IPS-18c (cell line): ENCODE data around the gene WDR4.
"Not testable (repeated sequence)": the region's sequence is repeated elsewhere in the genome, so short reads cannot be mapped to it uniquely, and the experiment has no call there.

Experiments
- H3K4me3 ChIP-seq: 2 replicates; pipeline ENCODE4 v1.7.0; 2013; ENCODE audit warnings: low read depth, mild to moderate bottlenecking, low read length, moderate library complexity; ENCODE audit not compliant: insufficient read depth
- H3K9me3 ChIP-seq: one replicate; pipeline ENCODE4 v1.6.1; 2013; ENCODE audit warnings: mild to moderate bottlenecking, low read length, moderate library complexity; ENCODE audit not compliant: control insufficient read depth, insufficient read depth

Gene WDR4

DNA sequence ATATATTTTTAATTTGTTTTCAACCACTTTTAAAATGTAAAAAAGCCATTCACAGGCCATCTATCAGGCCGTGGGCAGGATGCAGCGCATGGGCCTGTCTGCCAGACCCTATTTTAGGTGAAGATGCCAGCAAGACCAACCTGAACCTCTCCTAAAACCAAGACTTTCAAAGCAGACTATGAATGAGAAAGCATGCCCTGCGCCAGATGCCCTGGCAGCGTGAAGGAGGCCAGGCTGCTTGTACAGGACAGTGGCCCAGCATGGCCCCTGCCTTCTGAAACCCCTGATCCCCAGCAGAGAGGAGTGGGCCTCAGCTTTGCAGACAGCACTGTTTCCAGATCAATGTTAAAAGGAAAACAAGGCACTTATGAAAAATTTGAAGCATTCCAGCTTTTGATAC lies 31.6 kb downstream of the WDR4 start:
- H3K4me3 ChIP-seq, result no peak overlapping the region
- no peaks in the 10 kb centered on the region for H3K9me3 ChIP-seq

- Histone ChIP-seq H3K9me3 (no peaks in the 10 kb centered on the region), H3K4me3 (no peak overlapping the region)
Observed at GRCh38 chr21:42847051-42847707, 32.2 kb downstream of the WDR4 start.

DNA sequence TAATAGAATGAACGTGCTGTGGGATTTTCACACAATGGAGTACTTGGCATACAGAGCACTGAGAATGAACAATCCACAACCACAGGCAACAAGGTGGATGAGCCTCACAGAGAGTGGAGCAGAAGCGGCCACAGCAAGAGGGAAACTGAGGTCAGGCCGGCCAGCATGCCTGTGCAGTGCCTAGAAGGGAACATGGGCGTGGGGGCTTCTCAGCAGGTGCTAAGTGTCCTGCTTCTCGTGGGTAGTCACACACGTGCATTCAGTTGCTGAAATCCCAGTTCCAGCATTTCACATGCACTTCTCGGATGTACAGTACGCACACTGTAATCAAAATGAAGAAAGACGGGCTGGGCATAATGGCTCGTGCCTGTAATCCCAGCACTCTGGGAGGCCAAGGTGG lies 33.1 kb downstream of the WDR4 start:
- H3K9me3 ChIP-seq, result no peaks in the 10 kb centered on the region
- no peak overlapping the region for H3K4me3 ChIP-seq

DNA sequence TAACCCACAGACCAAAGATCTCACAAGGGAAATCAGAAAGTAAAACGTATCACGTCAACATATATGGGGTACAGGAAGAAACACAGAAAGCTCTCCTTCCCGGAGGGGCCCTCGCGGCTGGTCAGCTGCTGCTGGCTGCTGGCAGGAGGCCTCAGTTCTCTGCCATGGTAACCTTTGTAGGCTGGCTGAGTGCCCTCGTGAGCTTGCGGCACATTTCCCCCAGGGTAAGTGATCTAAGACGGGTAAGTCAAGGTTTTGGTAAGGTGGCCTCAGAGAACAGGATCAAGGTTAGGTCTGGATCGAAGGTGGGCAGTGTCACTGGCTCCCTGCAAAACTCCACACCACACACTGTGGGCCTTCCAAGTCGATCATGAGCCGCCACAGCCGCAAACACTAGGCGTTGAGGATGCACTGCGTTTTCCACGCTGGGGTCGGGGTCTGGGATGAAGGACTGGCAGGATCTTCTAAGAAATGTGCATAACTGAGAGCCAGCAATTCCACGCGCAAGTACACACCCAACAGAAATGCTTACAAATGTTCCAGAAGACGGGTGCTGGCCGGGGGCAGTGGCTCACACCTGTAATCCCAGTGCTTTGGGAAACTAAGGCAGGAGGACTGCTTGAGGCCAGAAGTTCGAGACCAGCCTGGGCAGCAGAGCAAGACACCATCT lies 33.9 kb downstream of the WDR4 start:
- Histone ChIP-seq H3K4me3 (no peak overlapping the region), H3K9me3 (no peaks in the 10 kb centered on the region)

- Histone ChIP-seq H3K4me3 (no peak overlapping the region), H3K9me3 (no peaks in the 10 kb centered on the region)
Observed at GRCh38 chr21:42844411-42845113, 34.8 kb downstream of the WDR4 start.

GRCh38 chr21:42843056-42843455 lies 36.3 kb downstream of the WDR4 start:
- H3K4me3 ChIP-seq, result no peak overlapping the region
- H3K9me3 ChIP-seq, result no peaks in the 10 kb centered on the region

DNA sequence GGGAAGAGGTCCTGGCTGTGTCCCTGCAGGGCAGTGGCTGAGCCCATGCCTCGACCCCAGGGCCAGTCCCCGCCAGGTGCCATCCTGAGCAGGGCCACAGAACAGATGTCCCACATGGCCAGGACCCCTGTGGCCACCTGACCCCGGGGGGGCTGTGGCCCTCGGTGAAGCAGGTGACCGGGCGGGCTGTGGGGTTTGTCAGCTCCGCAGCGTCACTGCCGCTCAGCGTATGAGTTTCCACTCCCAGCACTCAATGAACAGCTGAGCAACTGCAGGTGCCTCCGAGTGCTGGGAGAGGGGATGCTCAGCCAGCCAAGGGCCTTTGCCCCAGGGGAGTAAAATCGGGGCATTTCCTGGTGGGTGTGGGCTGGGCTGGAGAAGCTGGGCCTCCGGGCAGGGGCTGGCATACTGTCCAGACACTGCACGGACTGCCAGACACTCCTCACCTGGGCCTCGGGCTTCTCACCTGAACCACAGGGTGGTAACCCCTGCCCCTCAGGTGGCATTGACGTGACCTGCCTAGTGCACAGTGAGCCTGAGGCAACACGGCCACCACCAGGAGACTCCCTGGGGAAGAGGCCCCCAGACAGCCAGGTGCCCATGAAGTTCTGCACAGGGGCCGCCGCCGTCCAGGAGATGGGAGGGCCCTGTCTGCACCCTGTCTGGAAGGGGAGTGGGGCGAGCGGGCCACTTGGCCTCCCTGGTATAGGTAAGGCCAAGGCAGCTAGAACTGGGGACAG lies 37.3 kb downstream of the WDR4 start:
- not testable (repeated sequence) for H3K4me3 ChIP-seq, H3K9me3 ChIP-seq

GRCh38 chr21:42841156-42841915 lies 38.0 kb downstream of the WDR4 start:
- H3K4me3 ChIP-seq, result no peak overlapping the region
- no peaks in the 10 kb centered on the region for H3K9me3 ChIP-seq

DNA sequence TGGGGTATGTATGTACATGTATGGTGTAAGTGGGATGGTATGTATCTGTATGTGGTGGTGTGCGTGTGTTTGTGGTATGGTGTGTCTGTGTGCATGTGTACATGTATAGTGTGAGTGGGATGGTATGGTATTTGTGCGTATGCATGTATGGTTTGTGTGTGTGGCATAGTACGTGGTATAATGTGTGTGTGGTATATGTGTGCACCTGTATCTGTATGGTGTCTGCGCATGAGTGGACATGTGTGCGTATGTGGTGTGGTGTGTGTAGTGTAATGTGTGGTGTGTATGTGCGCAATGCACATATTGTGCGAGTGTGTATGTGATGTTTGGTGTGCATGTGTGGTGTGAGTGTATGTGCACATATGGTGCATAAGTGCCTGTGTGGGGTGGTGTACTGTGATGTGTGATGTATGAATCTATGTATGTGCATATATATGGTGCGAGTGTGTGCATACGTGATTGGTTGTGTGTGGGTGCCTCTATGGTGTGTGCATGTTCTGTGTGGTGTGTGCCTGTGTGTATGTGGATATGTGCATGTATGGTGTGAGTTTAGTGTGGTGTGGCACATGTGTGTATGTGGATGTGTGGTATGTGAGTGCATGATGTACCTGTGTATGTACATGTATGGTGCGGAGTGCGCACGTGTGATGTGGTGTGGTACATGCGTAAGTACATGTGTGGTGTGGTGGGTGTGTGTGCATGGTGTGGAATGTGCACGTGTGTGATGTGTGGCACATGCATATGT lies 38.8 kb downstream of the WDR4 start:
- Histone ChIP-seq H3K9me3 (no peaks in the 10 kb centered on the region), H3K4me3 (no peak overlapping the region)

DNA sequence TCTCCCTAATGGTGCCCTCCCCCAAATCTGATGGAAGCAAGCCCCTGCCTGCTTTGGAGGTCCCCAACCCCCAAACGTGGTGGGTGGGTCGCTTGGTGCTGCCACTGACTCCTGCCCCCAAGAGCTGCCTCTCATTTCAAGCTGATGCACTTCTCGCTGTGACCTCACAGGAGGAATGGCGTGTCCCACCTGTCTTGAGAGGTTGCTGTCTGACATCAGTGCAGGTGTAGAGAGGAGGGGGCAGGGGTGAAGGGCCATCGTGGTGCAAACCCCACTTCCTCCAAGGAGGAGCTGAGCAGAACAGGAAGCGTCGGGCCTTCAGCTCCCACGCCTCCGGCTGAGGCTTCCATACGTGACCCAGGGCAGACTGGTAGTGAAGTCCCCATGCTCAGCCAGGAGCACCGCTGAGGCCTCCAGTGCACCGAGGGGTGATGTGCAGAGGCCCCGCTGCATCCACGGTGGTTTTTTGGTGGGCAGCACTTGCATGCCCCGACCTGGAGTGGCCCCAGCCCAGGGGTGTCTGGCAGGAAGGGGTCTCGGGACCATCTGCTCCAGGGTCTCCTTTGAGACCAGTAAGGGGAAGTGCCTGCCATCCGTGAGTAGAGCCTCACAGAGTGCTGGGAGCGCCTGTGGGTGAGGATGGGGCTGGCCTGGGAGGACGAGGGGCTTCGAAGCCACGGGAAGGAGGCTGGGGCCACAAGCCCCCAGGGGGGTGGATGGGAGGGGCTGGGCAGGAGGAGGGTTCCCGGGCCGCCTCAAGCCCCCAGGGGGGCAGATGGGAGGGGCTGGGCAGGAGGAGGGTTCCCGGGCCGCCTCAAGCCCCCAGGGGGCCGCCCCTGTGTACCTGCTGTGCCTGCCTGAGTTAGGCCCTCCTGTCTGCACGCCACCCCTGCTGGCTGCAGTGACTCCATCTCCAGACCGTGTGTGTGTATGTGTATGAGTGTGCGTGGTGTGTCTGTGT lies 39.8 kb downstream of the WDR4 start:
- Histone ChIP-seq H3K4me3 (no peak overlapping the region), H3K9me3 (no peaks in the 10 kb centered on the region)

DNA sequence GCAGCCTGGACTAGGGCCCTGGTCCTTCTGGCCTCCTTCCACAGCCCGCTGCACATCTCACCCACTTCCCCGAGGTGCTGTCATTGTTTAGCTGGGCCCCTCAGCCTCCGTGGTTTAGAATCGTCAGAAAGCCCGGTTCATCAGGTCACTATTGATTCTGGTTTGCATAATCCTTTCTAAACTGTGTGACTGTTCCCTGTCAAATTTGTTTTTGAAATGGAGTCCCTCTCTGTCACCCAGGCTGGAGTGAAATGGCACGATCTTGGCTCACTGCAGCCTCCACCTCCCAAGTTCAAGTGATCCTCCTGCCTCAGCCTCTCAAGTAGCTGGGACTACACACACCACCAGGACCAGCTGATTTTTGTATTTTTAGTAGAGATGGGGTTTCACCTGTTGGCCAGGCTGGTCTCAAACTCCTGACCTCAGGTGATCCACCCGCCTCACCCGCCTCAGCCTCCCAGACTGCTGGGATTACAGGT lies 41.1 kb downstream of the WDR4 start:
- not testable (repeated sequence) for H3K9me3 ChIP-seq, H3K4me3 ChIP-seq

DNA sequence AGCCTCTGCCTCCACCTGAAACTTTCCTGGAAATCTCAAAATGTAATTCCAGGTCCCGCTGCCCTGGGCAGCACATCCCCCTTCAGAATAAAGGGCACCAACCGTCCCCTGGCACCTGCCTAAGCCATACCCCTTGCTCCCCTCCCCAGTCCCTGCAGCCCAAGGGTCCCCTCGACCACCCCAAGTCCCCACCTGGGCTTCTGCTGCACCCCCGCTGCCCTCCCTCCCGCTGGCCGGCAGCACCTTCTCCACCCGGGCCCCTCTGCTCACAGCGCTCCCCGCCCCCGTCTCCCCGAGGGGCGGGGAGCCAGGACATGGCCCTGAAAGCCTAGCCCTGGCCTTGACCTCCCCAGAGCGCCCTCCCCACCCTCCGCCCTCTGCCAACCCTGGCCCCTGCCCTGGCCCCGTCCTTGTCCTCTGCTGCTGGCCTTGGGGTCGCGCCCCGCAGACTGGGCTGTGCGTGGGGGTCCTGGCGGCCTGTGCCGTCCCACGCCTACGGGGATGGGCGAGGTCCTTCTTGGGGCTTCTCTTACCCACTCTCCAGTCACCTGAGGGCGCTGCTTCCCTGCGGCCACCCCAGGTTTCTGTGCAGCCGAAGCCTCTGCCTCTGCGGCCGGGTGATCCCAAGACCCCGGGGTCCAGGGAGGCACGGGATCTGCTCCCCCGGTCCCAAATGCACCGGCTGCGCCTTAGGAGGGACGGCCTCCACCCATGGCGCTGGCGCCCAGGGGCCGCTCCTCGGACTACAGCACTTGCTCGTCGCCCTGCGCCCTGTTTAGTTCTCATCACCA lies 41.7 kb downstream of the WDR4 start:
- no peak overlapping the region for H3K4me3 ChIP-seq

GRCh38 chr21:42836767-42837301 lies 42.5 kb downstream of the WDR4 start:
- no peak overlapping the region for H3K4me3 ChIP-seq
- no peaks in the 10 kb centered on the region for H3K9me3 ChIP-seq

More for the DNA sequence above, 41.7 kb downstream of the WDR4 start:
- no peaks in the 10 kb centered on the region for H3K9me3 ChIP-seq

GRCh38 chr21:42836402-42836666 lies 43.0 kb downstream of the WDR4 start:
- Histone ChIP-seq H3K4me3 (no peak overlapping the region), H3K9me3 (no peaks in the 10 kb centered on the region)
